Left lobe of liver (tissue), 2 donors: ENCODE results near the gene PDCD1. TPM values are rescaled to one million over a fixed set of nuclear protein-coding genes. Genes with fewer than 3 reads are reported as not detected.
"Not testable (repeated sequence)": the region's sequence is repeated elsewhere in the genome, so short reads cannot be mapped to it uniquely, and the experiment has no call there.

Source experiments
- ATAC-seq: fragments of 200-7000 bp; cut with Tn5 transposase; one replicate; pipeline ENCODE4 v1.9.1; 2020; ENCODE audit warnings: mild to moderate bottlenecking, moderate library complexity
- DNase-seq: peaks from one replicate; pipeline ENCODE4 v3.0.0-alpha.2; 2020; ENCODE audit warnings: low spot score
- total RNA-seq: library from RNA; stranded (reverse); gene quantifications from one replicate; pipeline ENCODE4 v1.2.1, GENCODE V29; 2021
- donor health status: DM: no; HTN: no; CAD: no; lungs with moderate emphysema.
- donor health status: DM: no; HTN: yes; CAD: no.

The PDCD1 gene
- 0.18 TPM for total RNA-seq

GRCh38 chr2:241858206-241859016, at the start of gene PDCD1:
PDCD1 (minus strand) TSS chr2:241858894; CDS start chr2:241858838, 56 bp downstream.
- ATAC-seq (peak; percentile 29), DNase-seq (no peak)

- DNase-seq, ATAC-seq: not testable (repeated sequence)
These were observed 49.1 kb upstream of the PDCD1 start for GRCh38 chr2:241907831-241908230.

GRCh38 chr2:241906826-241907570, 48.3 kb upstream of the PDCD1 start:
- ATAC-seq (no peak), DNase-seq (peak; percentile 38)

GRCh38 chr2:241906378-241906770, 47.7 kb upstream of the PDCD1 start:
- peak; percentile 22 for DNase-seq
- not testable (repeated sequence) for ATAC-seq

GRCh38 chr2:241905716-241906377, 47.2 kb upstream of the PDCD1 start:
- peak; percentile 40 for DNase-seq
- ATAC-seq = no peak

GRCh38 chr2:241904791-241905710, 46.4 kb upstream of the PDCD1 start:
- ATAC-seq (no peak), DNase-seq (peak; percentile 36)

GRCh38 chr2:241904011-241904718, 45.5 kb upstream of the PDCD1 start:
- DNase-seq = peak; percentile 28
- ATAC-seq = no peak

GRCh38 chr2:241903121-241904010, 44.7 kb upstream of the PDCD1 start:
- ATAC-seq (no peak), DNase-seq (peak; percentile 38)

- peak; percentile 49 for ATAC-seq
- DNase-seq = peak; percentile 50
These were observed 43.8 kb upstream of the PDCD1 start for GRCh38 chr2:241902357-241902991.

GRCh38 chr2:241901500-241902351, 43.0 kb upstream of the PDCD1 start:
- DNase-seq (peak; percentile 44), ATAC-seq (peak; percentile 28)

- ATAC-seq (no peak), DNase-seq (peak; percentile 41)
These were observed 42.3 kb upstream of the PDCD1 start for GRCh38 chr2:241901018-241901380.

GRCh38 chr2:241900251-241901017, 41.7 kb upstream of the PDCD1 start:
- ATAC-seq (no peak), DNase-seq (peak; percentile 47)

- DNase-seq = peak; percentile 44
- no peak for ATAC-seq
These were observed 40.0 kb upstream of the PDCD1 start for GRCh38 chr2:241898463-241899270.

- ATAC-seq (no peak), DNase-seq (peak; percentile 35)
These were observed 38.7 kb upstream of the PDCD1 start for GRCh38 chr2:241897231-241897916.

GRCh38 chr2:241896746-241897201, 38.1 kb upstream of the PDCD1 start:
- ATAC-seq (no peak), DNase-seq (peak; percentile 36)
